ENCODE measurements around the gene CITED1.
A peak's percentile ranks its signal among the peaks of the same experiment; 100 is the strongest.

Gene CITED1

GRCh38 chrX:72308566-72309296, 3.0 kb upstream of the CITED1 start:
- peak; percentile 35 for DNase-seq

- no peak for DNase-seq
These were observed 2.5 kb upstream of the CITED1 start for GRCh38 chrX:72308209-72308565.

- no peak for DNase-seq
These were observed 1.9 kb upstream of the CITED1 start for GRCh38 chrX:72307646-72308051.

- DNase-seq = peak; percentile 30
These were observed 1.3 kb upstream of the CITED1 start for GRCh38 chrX:72306851-72307645.

GRCh38 chrX:72306085-72306801, 529 bp upstream of the CITED1 start:
- no peak for DNase-seq

GRCh38 chrX:72304877-72305276, 837 bp downstream of the CITED1 start:
- DNase-seq = no peak

- no peak for DNase-seq
These were observed 3.9 kb downstream of the CITED1 start for GRCh38 chrX:72301781-72302180.

- DNase-seq = no peak
These were observed 5.7 kb downstream of the CITED1 start for GRCh38 chrX:72299891-72300630.

GRCh38 chrX:72297953-72298730, 7.6 kb downstream of the CITED1 start:
- no peak for DNase-seq

- DNase-seq = no peak
These were observed 8.7 kb downstream of the CITED1 start for GRCh38 chrX:72296991-72297390.

GRCh38 chrX:72295745-72296144, 10.0 kb downstream of the CITED1 start:
- DNase-seq = no peak

GRCh38 chrX:72294497-72294896, 11.2 kb downstream of the CITED1 start:
- no peak for DNase-seq

GRCh38 chrX:72282302-72282701, 23.4 kb downstream of the CITED1 start:
- no peak for DNase-seq

GRCh38 chrX:72280321-72280845, 25.3 kb downstream of the CITED1 start:
- DNase-seq = no peak

- DNase-seq = no peak
These were observed 29.2 kb downstream of the CITED1 start for GRCh38 chrX:72276478-72276953.

- peak; percentile 41 for DNase-seq
These were observed 31.2 kb downstream of the CITED1 start for GRCh38 chrX:72274526-72274925.

- DNase-seq = no peak
These were observed 32.0 kb downstream of the CITED1 start for GRCh38 chrX:72273718-72274117.

GRCh38 chrX:72272868-72273267, 32.8 kb downstream of the CITED1 start:
- DNase-seq = no peak

GRCh38 chrX:72271812-72272211, 33.9 kb downstream of the CITED1 start:
- no peak for DNase-seq

GRCh38 chrX:72271091-72271788, 34.5 kb downstream of the CITED1 start:
- DNase-seq = no peak

- no peak for DNase-seq
These were observed 35.3 kb downstream of the CITED1 start for GRCh38 chrX:72270316-72270866.

Measured in CD4-positive, alpha-beta T cell treated with Interleukin-10 for 1 hour (primary cell).